Endothelial cell of umbilical vein (primary cell): Measurements from ENCODE around the gene NF2. TPM values are rescaled to one million over a fixed set of nuclear protein-coding genes. Genes with fewer than 3 reads are reported as not detected.

Source experiments
- BruUV-seq: library from RNA; stranded (reverse); fragments of 400-500 nt; replicated peaks from 2 replicates; lab custom pipeline; 2021; lab: Mats Ljungman, UMichigan
- CTCF ChIA-PET: fragments of 300-600, 350-600 bp; sonication (Branson Sonifier 250); formaldehyde crosslinking; loops from one replicate; lab custom pipeline; 2021; ENCODE audit warnings: antibody characterized with exemption, inconsistent platforms; lab: Charles Lee
- POLR2A ChIA-PET: fragments of 300-600, 350-600 bp; sonication (Branson Sonifier 250); formaldehyde crosslinking; loops from one replicate; lab custom pipeline; 2021; ENCODE audit warnings: antibody characterized with exemption, inconsistent platforms; lab: Charles Lee
- DNase-seq: peaks from one replicate; pipeline ENCODE4 v3.0.0-alpha.2; 2011; ENCODE audit warnings: low read depth, low spot score
- FAIRE-seq: peaks from 2 replicates; lab custom pipeline; 2011; peaks lifted over from hg19 to GRCh38; lab: Jason Lieb, UNC
- H2AFZ ChIP-seq: 2 replicates; pipeline ENCODE4 v1.6.0; 2012; ENCODE audit warnings: low read depth, low read length, control low read depth, inconsistent platforms
- H3K27ac ChIP-seq: 2 replicates; pipeline ENCODE4 v1.5.1; 2011; ENCODE audit warnings: low read depth, mild to moderate bottlenecking, control low read depth, low read length, moderate library complexity; ENCODE audit not compliant: insufficient read depth
- H3K27me3 ChIP-seq, 2 experiments: 2 replicates each; pipeline versions ENCODE4 v1.6.0 to v1.6.1; 2011; ENCODE audit warnings: low read length in 2 of 2, mixed read lengths in 1 of 2; ENCODE audit not compliant: control insufficient read depth in 2 of 2, insufficient read depth in 2 of 2
- H3K36me3 ChIP-seq, 2 experiments: 2 replicates in 1 of 2; 3 replicates in 1 of 2; pipeline ENCODE4 v1.5.1; 2011; ENCODE audit warnings: low read length in 2 of 2, mild to moderate bottlenecking in 1 of 2, moderate library complexity in 1 of 2; ENCODE audit not compliant: control insufficient read depth in 2 of 2, insufficient read depth in 2 of 2; ENCODE audit errors: extremely low read depth in 1 of 2
- H3K4me1 ChIP-seq: 3 replicates; pipeline ENCODE4 v1.5.1; 2011; ENCODE audit warnings: mild to moderate bottlenecking, low read length; ENCODE audit not compliant: control insufficient read depth, insufficient read depth; ENCODE audit errors: extremely low read depth
- H3K4me2 ChIP-seq: 2 replicates; pipeline ENCODE4 v1.6.1; 2011; ENCODE audit warnings: low read length, control low read depth, mixed read lengths; ENCODE audit not compliant: insufficient read depth
- H3K4me3 ChIP-seq, 3 experiments: fragments of 200-600 bp in 1 of 3; sonication (generic), shearing (Covaris generic) in 1 of 3; replicated peaks in 1 of 3; 2 replicates each; pipeline ENCODE4 v1.5.1; 2011 to 2016; ENCODE audit warnings: control low read depth in 3 of 3, low read length in 3 of 3, mild to moderate bottlenecking in 2 of 3, inconsistent platforms in 1 of 3, low read depth in 1 of 3, moderate library complexity in 1 of 3; ENCODE audit not compliant: insufficient read depth in 1 of 3
- H3K79me2 ChIP-seq: 2 replicates; pipeline ENCODE4 v1.6.0; 2012; ENCODE audit warnings: low read length, inconsistent platforms; ENCODE audit not compliant: control insufficient read depth, insufficient read depth
- H3K9ac ChIP-seq: replicated peaks from 2 replicates; pipeline ENCODE3; 2011; ENCODE audit warnings: low read length, control low read depth; ENCODE audit not compliant: insufficient read depth; ENCODE audit errors: extremely low read depth
- H3K9me1 ChIP-seq: replicated peaks from 3 replicates; pipeline ENCODE4 v1.6.0; 2011; ENCODE audit warnings: mild to moderate bottlenecking, low read length; ENCODE audit not compliant: control insufficient read depth, insufficient read depth; ENCODE audit errors: extremely low read depth
- H3K9me3 ChIP-seq: replicated peaks from 2 replicates; pipeline ENCODE4 v1.5.1; 2012; ENCODE audit warnings: low read length, inconsistent platforms; ENCODE audit not compliant: control insufficient read depth, insufficient read depth
- H4K20me1 ChIP-seq: replicated peaks from 2 replicates; pipeline ENCODE3; 2011; ENCODE audit warnings: mild to moderate bottlenecking, low read length; ENCODE audit not compliant: control insufficient read depth, insufficient read depth; ENCODE audit errors: extremely low read depth
- EZH2 ChIP-seq: IDR thresholded peaks from 2 replicates; pipeline ENCODE4 v1.6.1; 2012; ENCODE audit warnings: borderline replicate concordance, low read depth, mild to moderate bottlenecking, moderate library complexity, low read length, inconsistent platforms; ENCODE audit not compliant: severe bottlenecking
- FOS ChIP-seq: IDR thresholded peaks from 2 replicates; pipeline ENCODE4 v1.6.1; 2011; ENCODE audit warnings: mild to moderate bottlenecking, low read length, moderate library complexity, borderline replicate concordance; ENCODE audit not compliant: insufficient read depth
- GATA2 ChIP-seq: IDR thresholded peaks from 2 replicates; pipeline ENCODE4 v1.7.0; 2011; ENCODE audit warnings: low read depth, mild to moderate bottlenecking, moderate library complexity, mixed read lengths, low read length; ENCODE audit not compliant: insufficient read length, insufficient read depth
- JUN ChIP-seq: IDR thresholded peaks from 2 replicates; pipeline ENCODE4 v1.6.1; 2011; ENCODE audit warnings: borderline replicate concordance, low read depth; ENCODE audit not compliant: insufficient read length, insufficient read depth
- MYC ChIP-seq: IDR thresholded peaks from one replicate; pipeline ENCODE4 v1.6.1; 2011; ENCODE audit warnings: mild to moderate bottlenecking, low read depth, low read length
- POLR2A ChIP-seq: IDR thresholded peaks from 2 replicates; pipeline ENCODE4 v1.6.1; 2012; ENCODE audit warnings: low read depth, mild to moderate bottlenecking, control low read depth, low read length
- POLR2AphosphoS5 ChIP-seq: IDR thresholded peaks from 2 replicates; pipeline ENCODE4 v1.6.1; 2012; ENCODE audit warnings: low read depth, mild to moderate bottlenecking, control low read depth, low read length, moderate library complexity; ENCODE audit not compliant: insufficient read depth
- dilution Hi-C: fragments of 300-500 bp; cut with MboI; formaldehyde crosslinking; loops from one replicate; pipeline ENCODE4 v1.15.0; 2019; ENCODE audit warnings: low sequenced_read_pairs; ENCODE audit not compliant: extremely low pct_ligation_motif_present
- intact Hi-C: fragments of 100-400 bp; cut with micrococcal nuclease; formaldehyde crosslinking; loops from one replicate; pipeline ENCODE4 v1.10.0; 2022
- polyA plus RNA-seq, 4 experiments: library from polyadenylated mRNA; depleted of rRNA in 3 of 4; stranded (reverse) in 3 of 4; unstranded in 1 of 4; fragments of >200 nt; gene quantifications; 2 replicates each; pipeline versions ENCODE4 v1.2.1 to v1.2.3, GENCODE V29; 2011 to 2012; ENCODE audit warnings: missing spikeins in 1 of 4
- total RNA-seq: library from RNA; stranded (reverse); gene quantifications from 2 replicates; pipeline ENCODE4 v1.2.3, GENCODE V29; 2021
- TF ChIP-seq, protein P1 (sequence below): IDR thresholded peaks from 2 replicates; pipeline ENCODE4 v1.6.1; 2011; ENCODE audit not compliant: insufficient read depth, insufficient read length

NF2 gene
- total and polyA plus RNA-seq, 2 donors (not counting 3 experiments of a cell fraction or from before 2014, with no cell fraction given): 27.8 to 115 TPM

DNA sequence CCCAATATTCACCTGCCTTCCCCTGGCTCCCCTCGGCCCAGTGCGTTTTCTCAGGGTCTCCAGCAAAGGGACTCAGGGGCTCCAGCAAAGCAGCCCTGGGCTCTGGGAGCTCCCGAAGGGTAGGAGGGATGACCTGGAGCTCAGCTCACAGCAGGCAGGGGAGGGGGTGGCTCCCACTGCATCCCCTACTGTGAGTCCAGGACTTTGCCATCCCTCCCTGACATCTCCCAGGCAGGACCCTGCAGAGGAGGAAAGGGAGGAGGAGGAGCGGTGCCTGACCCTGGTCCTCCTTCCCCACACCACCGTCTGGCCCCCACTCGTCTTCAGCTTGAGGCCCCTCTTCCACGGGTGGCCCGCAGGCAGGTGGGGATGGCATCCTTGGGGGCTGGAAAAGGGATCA, 121.4 kb downstream of the NF2 start:
- ChIA-PET POLR2A (interaction anchor here (0.6 kb wide), 1 partner anchor 127 kb away, joined by 3 read pairs; no protein-coding TSS in a partner anchor), CTCF (interaction anchor here (1.3 kb wide), 2 partner anchors 24 to 280 kb away, joined by 3 to 9 read pairs; no protein-coding TSS in a partner anchor)
- Histone ChIP-seq H3K9me1 (no peaks in the 10 kb centered on the region), H3K4me3 (no peak overlapping the region), H3K9me3 (no peaks in the 10 kb centered on the region), H3K4me2 (no peak overlapping the region), H4K20me1 (no peaks in the 10 kb centered on the region), H3K4me1 (no peaks in the 10 kb centered on the region), H3K36me3 (peaks cover 0 to under 1% of the 10 kb centered on the region in 2 experiments), H3K9ac (no peak overlapping the region), H2AFZ (no peak overlapping the region), H3K27me3 (peaks cover 5% of the 10 kb centered on the region in 2 experiments), H3K27ac (no peak overlapping the region), H3K79me2 (no peaks in the 10 kb centered on the region)
- DNase-seq (no peak), FAIRE-seq (no peak)
- no TSS peak for BruUV-seq
- dilution Hi-C loops (no loop called here), intact Hi-C loops (loop anchor here (5.0 kb wide), 1 partner anchor 282 kb away; no protein-coding TSS in a partner anchor)
- TF ChIP-seq MYC (no peak), GATA2 (no peak), POLR2A (no peak), JUN (no peak), POLR2AphosphoS5 (no peak), FOS (no peak), EZH2 (no peak)
- TF ChIP-seq, protein P1, sequence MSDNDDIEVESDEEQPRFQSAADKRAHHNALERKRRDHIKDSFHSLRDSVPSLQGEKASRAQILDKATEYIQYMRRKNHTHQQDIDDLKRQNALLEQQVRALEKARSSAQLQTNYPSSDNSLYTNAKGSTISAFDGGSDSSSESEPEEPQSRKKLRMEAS: no peak
